H9 (cell line): ENCODE data around the gene SSX2IP. TPM values are rescaled to one million over a fixed set of nuclear protein-coding genes. Genes with fewer than 3 reads are reported as not detected.

Source experiments
- DNase-seq: peaks from one replicate; pipeline ENCODE4 v3.0.0-alpha.2; 2017
- H2AFZ ChIP-seq: one replicate; pipeline ENCODE4 v1.6.1; 2013; ENCODE audit warnings: mild to moderate bottlenecking, low read length, control low read depth, moderate library complexity
- H2AK5ac ChIP-seq: 2 replicates; pipeline ENCODE4 v1.6.1; 2013; ENCODE audit warnings: low read length, control low read depth, mixed read lengths; ENCODE audit not compliant: insufficient read length
- H2BK120ac ChIP-seq: one replicate; pipeline ENCODE4 v1.6.1; 2013; ENCODE audit warnings: low read depth, mild to moderate bottlenecking, low read length, control low read depth, inconsistent platforms; ENCODE audit not compliant: poor library complexity, severe bottlenecking
- H2BK12ac ChIP-seq: 2 replicates; pipeline ENCODE4 v1.6.1; 2013; ENCODE audit warnings: low read length, control low read depth, mixed read lengths, low read depth; ENCODE audit not compliant: insufficient read length
- H2BK15ac ChIP-seq: 2 replicates; pipeline ENCODE4 v1.6.1; 2013; ENCODE audit warnings: low read depth, low read length, control low read depth
- H2BK20ac ChIP-seq: one replicate; pipeline ENCODE4 v1.6.1; 2013; ENCODE audit warnings: low read depth, mild to moderate bottlenecking, low read length, control low read depth, inconsistent platforms; ENCODE audit not compliant: poor library complexity, severe bottlenecking
- H2BK5ac ChIP-seq: 2 replicates; pipeline ENCODE4 v1.6.1; 2013; ENCODE audit warnings: low read length, control low read depth, mixed read lengths; ENCODE audit not compliant: insufficient read length
- H3K14ac ChIP-seq: 2 replicates; pipeline ENCODE4 v1.6.1; 2013; ENCODE audit warnings: low read length, control low read depth; ENCODE audit not compliant: insufficient read depth
- H3K18ac ChIP-seq: 2 replicates; pipeline ENCODE4 v1.6.1; 2013; ENCODE audit warnings: low read depth, mild to moderate bottlenecking, mixed read lengths, low read length, control low read depth; ENCODE audit not compliant: insufficient read length
- H3K23ac ChIP-seq: 2 replicates; pipeline ENCODE4 v1.6.1; 2013; ENCODE audit warnings: low read length, control low read depth, mixed read lengths, low read depth; ENCODE audit not compliant: insufficient read length
- H3K23me2 ChIP-seq: 2 replicates; pipeline ENCODE4 v1.6.1; 2013; ENCODE audit warnings: low read depth, mild to moderate bottlenecking, mixed read lengths, low read length, control low read depth; ENCODE audit not compliant: insufficient read length, poor library complexity, severe bottlenecking
- H3K27ac ChIP-seq: 2 replicates; pipeline ENCODE4 v1.5.1; 2013; ENCODE audit warnings: low read length, control low read depth, mixed read lengths, low read depth; ENCODE audit not compliant: insufficient read length
- H3K27me3 ChIP-seq: 2 replicates; pipeline ENCODE4 v1.6.1; 2013; ENCODE audit warnings: low read length, control low read depth, inconsistent platforms; ENCODE audit not compliant: insufficient read depth
- H3K4ac ChIP-seq: 2 replicates; pipeline ENCODE4 v1.6.1; 2013; ENCODE audit warnings: low read depth, mild to moderate bottlenecking, control low read depth, inconsistent platforms, low read length, moderate library complexity
- H3K4me1 ChIP-seq: 2 replicates; pipeline ENCODE4 v1.6.1; 2013; ENCODE audit warnings: low read length, control low read depth, inconsistent platforms; ENCODE audit not compliant: insufficient read depth
- H3K4me2 ChIP-seq: 2 replicates; pipeline ENCODE4 v1.6.1; 2013; ENCODE audit warnings: low read length, control low read depth, mixed read lengths; ENCODE audit not compliant: insufficient read length, insufficient read depth
- H3K56ac ChIP-seq: 2 replicates; pipeline ENCODE4 v1.6.1; 2013; ENCODE audit warnings: low read depth, mild to moderate bottlenecking, mixed read lengths, low read length, control low read depth; ENCODE audit not compliant: insufficient read length
- H3K79me1 ChIP-seq: 2 replicates; pipeline ENCODE4 v1.6.1; 2013; ENCODE audit warnings: low read depth, mild to moderate bottlenecking, moderate library complexity, low read length, control low read depth, inconsistent platforms; ENCODE audit not compliant: insufficient read depth, poor library complexity, severe bottlenecking
- H3K79me2 ChIP-seq: 2 replicates; pipeline ENCODE4 v1.6.1; 2013; ENCODE audit warnings: low read length, control low read depth, inconsistent platforms; ENCODE audit not compliant: insufficient read depth
- H3K9ac ChIP-seq: 2 replicates; pipeline ENCODE4 v1.6.1; 2013; ENCODE audit warnings: low read length, control low read depth, mixed read lengths; ENCODE audit not compliant: insufficient read length; ENCODE audit errors: extremely low read depth
- H3K9me3 ChIP-seq: one replicate; pipeline ENCODE4 v1.6.1; 2013; ENCODE audit warnings: low read depth, low read length, inconsistent platforms; ENCODE audit not compliant: control insufficient read depth
- H3T11ph ChIP-seq: one replicate; pipeline ENCODE4 v1.6.1; 2013; ENCODE audit warnings: mild to moderate bottlenecking, low read length, control low read depth, inconsistent platforms
- H4K20me1 ChIP-seq: one replicate; pipeline ENCODE4 v1.6.1; 2013; ENCODE audit not compliant: control insufficient read depth, insufficient read length, insufficient read depth
- H4K5ac ChIP-seq: 2 replicates; pipeline ENCODE4 v1.6.1; 2013; ENCODE audit warnings: low read depth, mild to moderate bottlenecking, mixed read lengths, low read length, control low read depth; ENCODE audit not compliant: insufficient read length
- H4K8ac ChIP-seq: replicated peaks from 2 replicates; pipeline ENCODE4 v1.6.1; 2013; ENCODE audit warnings: low read length, control low read depth, mixed read lengths, low read depth; ENCODE audit not compliant: insufficient read length
- H4K91ac ChIP-seq: 2 replicates; pipeline ENCODE4 v1.6.1; 2013; ENCODE audit warnings: low read depth, mild to moderate bottlenecking, moderate library complexity, mixed read lengths, low read length, control low read depth; ENCODE audit not compliant: insufficient read length
- H3K27ac Mint-ChIP-seq, 3 experiments: 2 replicates in 2 of 3; 3 replicates in 1 of 3; pipeline ENCODE4 v1.8.0; 2020 to 2021; ENCODE audit warnings: mixed read lengths in 3 of 3, mild to moderate bottlenecking in 1 of 3, moderate library complexity in 1 of 3
- H3K27me3 Mint-ChIP-seq: 2 replicates; pipeline ENCODE4 v1.8.0; 2021; ENCODE audit warnings: low read depth, mild to moderate bottlenecking, moderate library complexity, mixed read lengths
- H3K36me3 Mint-ChIP-seq, 3 experiments: 2 replicates in 2 of 3; 3 replicates in 1 of 3; pipeline ENCODE4 v1.8.0; 2020 to 2021; ENCODE audit warnings: low read depth in 3 of 3, mixed read lengths in 3 of 3; ENCODE audit not compliant: insufficient read depth in 1 of 3
- H3K4me1 Mint-ChIP-seq, 2 experiments: 2 replicates each; pipeline ENCODE4 v1.8.0; 2020; ENCODE audit warnings: mixed read lengths in 2 of 2
- H3K4me3 Mint-ChIP-seq, 2 experiments: 2 replicates in 1 of 2; 3 replicates in 1 of 2; pipeline ENCODE4 v1.8.0; 2020 to 2021; ENCODE audit warnings: mild to moderate bottlenecking in 2 of 2, mixed read lengths in 2 of 2, moderate library complexity in 1 of 2
- H3K9me3 Mint-ChIP-seq, 2 experiments: 2 replicates in 1 of 2; 3 replicates in 1 of 2; pipeline ENCODE4 v1.8.0; 2020; ENCODE audit warnings: mild to moderate bottlenecking in 2 of 2, mixed read lengths in 2 of 2, moderate library complexity in 1 of 2
- WGBS: extraction: QIAGEN DNeasy Blood & Tissue Kit; methylation state at CpG from one replicate; pipeline ENCODE4 v1.1.7; 2013; ENCODE audit warnings: missing lambda C conversion rate, low lambda C conversion rate, mixed read lengths; ENCODE audit not compliant: insufficient read length; ENCODE audit errors: extremely low coverage; 5-methylcytosine and 5-hydroxymethylcytosine counted together
- total RNA-seq: library from RNA; stranded (reverse); gene quantifications from 2 replicates; pipeline ENCODE4 v1.2.1, GENCODE V29; 2021
- TF ChIP-seq, protein P1 (sequence below): fragments of 200-600 bp; sonication (generic); conservative IDR thresholded peaks from 3 replicates; pipeline ENCODE4 v1.8.0; 2021; ENCODE audit warnings: antibody characterized with exemption, mild to moderate bottlenecking

Gene SSX2IP
- total RNA-seq, 1 experiment from 2014 or later: 19.6 TPM

DNA sequence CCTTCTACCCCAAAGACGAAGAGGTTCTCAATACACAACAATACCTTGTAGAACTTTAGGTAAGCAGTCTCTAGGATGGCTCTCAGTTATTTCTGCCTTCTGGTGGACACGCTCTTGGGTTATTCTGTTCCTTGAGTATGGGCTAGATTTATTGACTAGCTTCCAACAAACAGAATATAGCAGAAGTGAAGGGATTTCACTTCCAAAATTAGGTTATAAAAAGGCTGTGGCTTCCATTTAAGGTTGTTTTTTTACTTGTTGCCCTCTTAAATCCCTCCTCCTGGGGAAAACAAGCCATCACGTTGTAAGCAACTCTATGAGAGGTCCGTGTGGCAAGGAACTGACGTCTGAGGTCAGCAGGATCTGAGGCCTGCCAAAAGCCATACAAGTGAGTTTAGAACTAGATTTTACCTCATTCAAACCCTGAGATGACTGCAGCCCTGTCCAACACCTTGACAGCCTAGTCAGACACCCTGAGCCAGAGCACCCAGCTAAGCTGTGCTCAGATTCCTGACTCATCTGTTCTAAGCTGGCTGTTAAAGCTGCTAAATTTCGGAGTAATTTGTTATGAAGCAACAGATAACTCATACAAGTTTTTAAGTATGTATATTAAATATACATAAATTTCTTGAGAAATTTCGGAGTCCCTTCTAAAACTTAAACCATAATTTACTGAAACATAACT, 12.7 kb downstream of the SSX2IP start:
- Histone ChIP-seq H2BK15ac (no peak overlapping the region), H3K4me1 (no peaks in the 10 kb centered on the region; the same call in 1 of the 2 replicates), H3K14ac (no peak overlapping the region), H3K18ac (no peak overlapping the region), H4K8ac (no peak overlapping the region), H3T11ph (no peak overlapping the region), H3K79me2 (no peaks in the 10 kb centered on the region), H4K91ac (no peak overlapping the region), H3K9me3 (no peaks in the 10 kb centered on the region), H2AK5ac (no peak overlapping the region), H2BK20ac (no peak overlapping the region), H3K4me2 (no peak overlapping the region), H3K56ac (no peak overlapping the region), H4K5ac (no peak overlapping the region), H3K27me3 (no peaks in the 10 kb centered on the region), H2BK12ac (no peak overlapping the region), H3K23me2 (no peaks in the 10 kb centered on the region), H3K9ac (no peak overlapping the region), H2AFZ (no peak overlapping the region), H3K27ac (no peak overlapping the region), H3K79me1 (peaks cover 2% of the 10 kb centered on the region), H3K4ac (no peak overlapping the region), H2BK120ac (no peak overlapping the region), H3K23ac (no peak overlapping the region), H4K20me1 (no peaks in the 10 kb centered on the region), H2BK5ac (no peak overlapping the region)
- Mint-ChIP-seq H3K4me1 (peaks cover 62 to 63% of the 10 kb centered on the region in 2 experiments), H3K27me3 (no peaks in the 10 kb centered on the region), H3K36me3 (peaks cover 8 to 11% (median 10%) of the 10 kb centered on the region in 3 experiments; a peak in 5 of 7 replicates), H3K4me3 (no peak overlapping the region), H3K27ac (peak overlapping the region; percentile 76 to 86 (median 82); a peak in 6 of 7 replicates), H3K9me3 (no peaks in the 10 kb centered on the region; a peak in 2 of 5 replicates)
- WGBS: no CpG with 5 or more reads among the region's 7 CpGs
- no peak for DNase-seq
- TF ChIP-seq, protein P1, sequence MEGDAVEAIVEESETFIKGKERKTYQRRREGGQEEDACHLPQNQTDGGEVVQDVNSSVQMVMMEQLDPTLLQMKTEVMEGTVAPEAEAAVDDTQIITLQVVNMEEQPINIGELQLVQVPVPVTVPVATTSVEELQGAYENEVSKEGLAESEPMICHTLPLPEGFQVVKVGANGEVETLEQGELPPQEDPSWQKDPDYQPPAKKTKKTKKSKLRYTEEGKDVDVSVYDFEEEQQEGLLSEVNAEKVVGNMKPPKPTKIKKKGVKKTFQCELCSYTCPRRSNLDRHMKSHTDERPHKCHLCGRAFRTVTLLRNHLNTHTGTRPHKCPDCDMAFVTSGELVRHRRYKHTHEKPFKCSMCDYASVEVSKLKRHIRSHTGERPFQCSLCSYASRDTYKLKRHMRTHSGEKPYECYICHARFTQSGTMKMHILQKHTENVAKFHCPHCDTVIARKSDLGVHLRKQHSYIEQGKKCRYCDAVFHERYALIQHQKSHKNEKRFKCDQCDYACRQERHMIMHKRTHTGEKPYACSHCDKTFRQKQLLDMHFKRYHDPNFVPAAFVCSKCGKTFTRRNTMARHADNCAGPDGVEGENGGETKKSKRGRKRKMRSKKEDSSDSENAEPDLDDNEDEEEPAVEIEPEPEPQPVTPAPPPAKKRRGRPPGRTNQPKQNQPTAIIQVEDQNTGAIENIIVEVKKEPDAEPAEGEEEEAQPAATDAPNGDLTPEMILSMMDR: no peak
